GM12864 (cell line): Measurements from ENCODE around the gene NALCN.

Experiments
- DNase-seq: peaks from one replicate; pipeline ENCODE4 v3.0.0-alpha.2; 2011; ENCODE audit warnings: low read depth
- H3K4me3 ChIP-seq: 2 replicates; pipeline ENCODE4 v1.5.1; 2011; ENCODE audit warnings: mild to moderate bottlenecking, low read depth, low read length, control low read depth
- CTCF ChIP-seq: IDR thresholded peaks from 2 replicates; pipeline ENCODE4 v1.5.1; 2011; ENCODE audit warnings: low read depth, mild to moderate bottlenecking, moderate library complexity, low read length, control low read depth, inconsistent platforms; ENCODE audit errors: missing control alignments

The NALCN gene

GRCh38 chr13:101178406-101178805 is 237.9 kb downstream of the NALCN start:
- DNase-seq, result no peak
- TF ChIP-seq CTCF, result no peak
- H3K4me3 ChIP-seq, result no peak overlapping the region

GRCh38 chr13:101170306-101170705 is 246.0 kb downstream of the NALCN start:
- no peak for TF ChIP-seq CTCF
- H3K4me3 ChIP-seq, result no peak overlapping the region
- DNase-seq, result no peak

DNA sequence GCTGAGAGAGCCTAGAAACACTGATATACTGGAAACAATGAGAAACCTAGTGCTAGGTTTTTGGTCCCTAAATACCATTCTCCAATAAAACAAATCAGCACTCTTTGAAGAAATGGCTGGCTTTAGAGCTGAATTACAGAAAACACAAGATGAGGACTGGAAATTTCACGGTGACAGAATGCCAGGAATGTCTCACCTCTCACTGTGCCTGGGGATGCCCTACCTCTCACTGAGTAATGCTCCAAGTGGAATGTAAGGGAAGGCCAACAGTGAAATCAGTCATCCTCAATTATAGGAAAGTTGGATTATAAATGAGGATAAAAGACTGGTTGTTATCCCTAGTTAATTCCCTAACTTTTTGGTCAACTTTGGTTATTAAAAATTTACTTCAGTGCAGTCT is 259.0 kb downstream of the NALCN start:
- no peak overlapping the region for H3K4me3 ChIP-seq
- no peak for TF ChIP-seq CTCF
- DNase-seq, result no peak

DNA sequence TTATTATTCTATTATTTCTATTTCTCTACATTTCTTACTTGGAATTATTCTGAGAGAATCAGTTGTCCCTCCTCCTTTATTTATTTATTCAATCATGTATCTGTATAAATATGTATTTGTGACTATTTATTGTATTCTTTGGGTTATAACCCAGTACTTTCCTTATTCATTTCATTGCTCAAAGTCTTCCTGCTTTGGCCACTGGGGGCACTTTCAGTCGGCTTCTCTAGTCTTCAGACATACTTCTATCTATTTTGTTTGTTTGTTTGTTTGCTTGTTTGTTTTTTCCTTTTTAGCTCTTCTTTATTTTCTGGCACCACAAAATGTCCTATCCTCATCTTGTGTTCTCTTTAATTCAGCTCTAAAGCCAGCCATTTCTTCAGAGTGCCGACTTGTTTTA is 260.4 kb downstream of the NALCN start:
- peak; percentile 54 for TF ChIP-seq CTCF
- H3K4me3 ChIP-seq, result no peak overlapping the region
- no peak for DNase-seq

- no peak for DNase-seq
- no peak for TF ChIP-seq CTCF
- H3K4me3 ChIP-seq, result no peak overlapping the region
Measured at GRCh38 chr13:101152184-101152583, 264.1 kb downstream of the NALCN start.

DNA sequence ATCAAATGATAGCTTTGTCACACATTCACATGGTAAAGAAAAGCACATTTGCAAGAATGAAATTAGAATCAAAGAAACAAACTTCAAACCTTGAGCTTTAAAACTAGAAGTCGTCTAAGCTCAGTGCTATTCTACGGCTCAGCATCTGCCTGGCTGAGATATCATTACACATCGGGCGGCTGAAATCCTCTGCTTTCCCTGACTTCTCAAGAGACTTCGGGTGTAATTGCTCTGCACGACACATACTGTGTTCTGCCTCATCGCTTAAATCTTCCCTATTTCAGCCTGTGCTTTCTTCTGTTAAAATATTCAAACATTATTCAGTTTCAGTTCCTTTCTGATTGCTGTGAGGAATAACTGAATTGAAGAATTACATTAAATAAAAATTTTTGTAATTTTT is 265.3 kb downstream of the NALCN start:
- DNase-seq, result no peak

More for the DNA sequence above, 265.3 kb downstream of the NALCN start:
- TF ChIP-seq CTCF, result no peak
- H3K4me3 ChIP-seq, result no peak overlapping the region
